Nucleus accumbens (tissue), 56 donors: Measurements from ENCODE around the gene SLC5A10.
"Not testable (repeated sequence)": the region's sequence is repeated elsewhere in the genome, so short reads cannot be mapped to it uniquely, and the experiment has no call there.

Experiments used
- DNase-seq, 56 donors: peaks; one replicate each; lab custom pipeline; 2025; lab: John Stamatoyannopoulos, UW

Gene SLC5A10

GRCh38 chr17:19032377-19032988, 80.5 kb downstream of the SLC5A10 start:
- DNase-seq, result not testable (repeated sequence)

GRCh38 chr17:19036186-19036585, 84.2 kb downstream of the SLC5A10 start:
- not testable (repeated sequence) for DNase-seq

GRCh38 chr17:19037547-19037946, 85.6 kb downstream of the SLC5A10 start:
- DNase-seq, result not testable (repeated sequence)

- DNase-seq, result not testable (repeated sequence)
These were observed 86.0 kb downstream of the SLC5A10 start for GRCh38 chr17:19038007-19038406.

GRCh38 chr17:19038730-19039129, 86.8 kb downstream of the SLC5A10 start:
- DNase-seq, result not testable (repeated sequence)

GRCh38 chr17:19040350-19040749, 88.4 kb downstream of the SLC5A10 start:
- not testable (repeated sequence) for DNase-seq

- not testable (repeated sequence) for DNase-seq
These were observed 89.9 kb downstream of the SLC5A10 start for GRCh38 chr17:19041871-19042270.

- DNase-seq, result not testable (repeated sequence)
These were observed 90.4 kb downstream of the SLC5A10 start for GRCh38 chr17:19042369-19042768.

GRCh38 chr17:19043032-19043431, 91.1 kb downstream of the SLC5A10 start:
- DNase-seq, result not testable (repeated sequence)

- not testable (repeated sequence) for DNase-seq
These were observed 92.7 kb downstream of the SLC5A10 start for GRCh38 chr17:19044643-19045042.

GRCh38 chr17:19046782-19047375, 94.9 kb downstream of the SLC5A10 start, which contains the start of gene GRAP:
GRAP (minus strand) TSS chr17:19046957; CDS start chr17:19046926, 31 bp downstream.
- DNase-seq, result not testable (repeated sequence)

- not testable (repeated sequence) for DNase-seq
These were observed 95.5 kb downstream of the SLC5A10 start for GRCh38 chr17:19047510-19047909.

GRCh38 chr17:19048826-19049225, 96.9 kb downstream of the SLC5A10 start:
- not testable (repeated sequence) for DNase-seq

- not testable (repeated sequence) for DNase-seq
These were observed 103.5 kb downstream of the SLC5A10 start for GRCh38 chr17:19055447-19055846.

GRCh38 chr17:19062009-19062717, 110.2 kb downstream of the SLC5A10 start:
- not testable (repeated sequence) for DNase-seq

GRCh38 chr17:19062718-19063325, 110.9 kb downstream of the SLC5A10 start:
- not testable (repeated sequence) for DNase-seq

GRCh38 chr17:19063326-19063956, 111.5 kb downstream of the SLC5A10 start:
- DNase-seq, result not testable (repeated sequence)

GRCh38 chr17:19064378-19064777, 112.4 kb downstream of the SLC5A10 start:
- DNase-seq, result not testable (repeated sequence)

GRCh38 chr17:19070318-19071168, 118.6 kb downstream of the SLC5A10 start:
- DNase-seq, result not testable (repeated sequence)
